ENCODE data around the gene EPHA6.

- TF ChIP-seq CTCF (conservative IDR thresholded peaks at IDR 0.05; ENCODE audit: low read depth, low read length) (no peak), EZH2 (IDR thresholded peaks at IDR 0.05; ENCODE audit: low read length, unreplicated experiment) (no peak), EZH2phosphoT487 (IDR thresholded peaks at IDR 0.05; ENCODE audit: borderline replicate concordance, low read length) (no peak)
Measured at GRCh38 chr3:96991231-96991630, 176.8 kb downstream of the EPHA6 start.
